Posterior vena cava (tissue), 2 donors: ENCODE measurements around the gene VSTM2B. TPM values are rescaled to one million over a fixed set of nuclear protein-coding genes. Genes with fewer than 3 reads are reported as not detected.

Source experiments
- DNase-seq: peaks from one replicate; pipeline ENCODE4 v3.0.0-alpha.2; 2020; ENCODE audit warnings: low spot score
- intact Hi-C, 2 donors: fragments of 100-400 bp; cut with DNase I; formaldehyde crosslinking; loops; one replicate each; pipeline versions ENCODE4 v1.14.1 to v1.14.2; 2022 to 2023
- total RNA-seq, 2 donors: library from RNA; stranded (reverse); fragmentation: NEBNext Ultra II Directional; extraction: Animal tissue kit (Norgen Biotek cat#: 25700); gene quantifications; one replicate each; pipeline ENCODE4 v1.2.1, GENCODE V29; 2021
- donor health status: DM: yes; HTN: yes; CAD: no.
- donor health status: DM: yes; HTN: yes; CAD: no.

The VSTM2B gene
- total RNA-seq, 2 donors from 2014 or later: not detected

DNA sequence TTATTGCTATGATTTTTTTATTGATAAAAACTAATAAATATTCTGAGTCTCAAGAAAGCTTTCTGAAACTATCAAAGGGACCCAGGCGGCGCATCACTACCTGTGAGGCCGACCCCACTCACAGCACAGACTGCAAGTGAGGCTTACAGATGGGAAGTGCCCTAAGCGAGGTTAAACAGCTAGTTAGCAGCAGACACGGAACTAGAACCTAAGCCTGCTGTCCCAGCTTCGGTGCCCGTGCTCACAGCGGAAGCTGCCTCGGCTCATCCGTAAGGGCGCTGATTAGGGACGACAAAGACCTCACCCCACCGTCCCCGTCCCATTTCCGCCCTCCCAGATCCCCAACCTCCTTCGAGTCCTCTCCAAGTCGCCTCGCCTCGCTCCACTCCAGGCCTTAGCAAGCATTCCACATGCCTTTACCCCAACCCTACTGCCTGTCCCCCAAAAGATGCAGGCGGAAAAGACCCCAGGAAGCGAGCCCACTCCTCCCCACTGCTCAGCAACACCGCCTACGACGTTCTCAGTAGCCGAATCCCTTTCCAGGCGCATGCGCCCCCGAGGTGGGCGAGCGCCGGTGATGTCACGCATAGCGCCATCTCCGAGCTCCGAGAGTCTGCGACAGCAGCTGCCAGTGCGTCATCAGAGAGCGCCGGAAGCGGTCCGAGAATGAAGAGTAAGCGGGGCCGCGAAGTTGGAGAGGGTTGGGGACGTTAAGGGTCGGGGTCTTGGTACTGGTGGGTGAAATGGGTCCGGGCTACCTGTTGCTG lies 80.0 kb downstream of the VSTM2B start, which contains the start of gene POP4:
Gene POP4, plus strand, starts transcription at position 631 of the 767 bp plus-strand sequence. Its CDS starts 36 bp downstream, at position 667.
- intact Hi-C loops: no loop called here
- DNase-seq: peak; percentile 100

DNA sequence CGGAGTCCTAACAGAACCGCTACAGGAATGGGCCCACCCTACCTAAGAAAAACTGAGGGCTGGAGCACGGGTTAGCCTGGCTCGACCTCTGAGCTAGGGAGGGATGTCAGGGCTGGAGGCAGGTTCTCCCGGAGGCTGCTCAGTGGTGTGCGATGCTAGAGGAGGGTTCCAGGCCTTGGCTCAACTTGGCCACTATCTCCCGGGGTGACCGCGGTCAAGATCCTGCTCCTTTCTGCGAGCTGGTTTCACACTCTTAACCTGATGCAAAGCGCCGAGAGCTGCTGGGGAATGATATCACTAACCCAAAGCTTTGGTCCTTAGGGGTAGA lies 80.6 kb downstream of the VSTM2B start:
- intact Hi-C loops: no loop called here
- peak; percentile 79 for DNase-seq

DNA sequence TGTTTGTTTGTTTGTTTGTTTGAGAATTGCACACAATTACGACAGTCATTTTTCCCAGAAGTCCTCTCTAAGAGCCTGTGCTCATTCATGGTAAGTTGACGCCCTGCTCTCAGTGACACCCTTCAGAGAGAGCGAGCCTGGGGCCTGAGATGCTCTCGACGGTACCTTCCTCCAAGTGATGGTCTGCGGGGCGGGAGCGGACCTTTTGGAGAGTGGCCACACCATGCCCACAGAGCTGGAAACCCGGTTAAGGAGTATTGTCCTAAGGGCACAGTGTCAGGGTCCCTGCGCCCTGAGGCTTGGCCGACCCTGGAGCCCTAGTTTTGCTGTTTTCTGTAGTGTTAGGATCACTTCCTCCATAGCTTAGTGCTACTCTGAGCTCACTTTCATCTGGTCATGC lies 83.8 kb downstream of the VSTM2B start:
- intact Hi-C loops: loop anchor here (2.0 to 5.0 kb wide), 3 partner anchors 83 to 108 kb away; partner anchors contain the start of gene C19orf12 (in 1 of the 2)
- DNase-seq: peak; percentile 75

DNA sequence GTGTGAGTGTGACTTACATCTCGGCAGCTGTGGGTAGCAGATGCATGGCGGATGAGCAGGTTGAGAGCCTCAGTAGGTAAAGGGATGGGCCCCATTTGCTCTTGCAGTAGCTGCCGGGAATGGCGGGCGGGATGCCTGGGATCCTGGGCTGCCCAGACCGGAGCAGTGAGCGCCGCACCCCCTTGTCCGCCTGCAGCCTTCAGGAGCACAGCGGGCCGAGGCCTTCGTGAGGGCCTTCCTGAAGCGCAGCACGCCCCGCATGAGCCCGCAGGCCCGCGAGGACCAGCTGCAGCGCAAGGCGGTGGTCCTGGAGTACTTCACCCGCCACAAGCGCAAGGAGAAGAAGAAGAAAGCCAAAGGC lies 84.4 kb downstream of the VSTM2B start:
- peak; percentile 81 for DNase-seq
- intact Hi-C loops: loop anchor here (5.0 kb wide), 2 partner anchors 82 to 107 kb away; partner anchors contain the start of gene C19orf12 (in 1 of the 2)

DNA sequence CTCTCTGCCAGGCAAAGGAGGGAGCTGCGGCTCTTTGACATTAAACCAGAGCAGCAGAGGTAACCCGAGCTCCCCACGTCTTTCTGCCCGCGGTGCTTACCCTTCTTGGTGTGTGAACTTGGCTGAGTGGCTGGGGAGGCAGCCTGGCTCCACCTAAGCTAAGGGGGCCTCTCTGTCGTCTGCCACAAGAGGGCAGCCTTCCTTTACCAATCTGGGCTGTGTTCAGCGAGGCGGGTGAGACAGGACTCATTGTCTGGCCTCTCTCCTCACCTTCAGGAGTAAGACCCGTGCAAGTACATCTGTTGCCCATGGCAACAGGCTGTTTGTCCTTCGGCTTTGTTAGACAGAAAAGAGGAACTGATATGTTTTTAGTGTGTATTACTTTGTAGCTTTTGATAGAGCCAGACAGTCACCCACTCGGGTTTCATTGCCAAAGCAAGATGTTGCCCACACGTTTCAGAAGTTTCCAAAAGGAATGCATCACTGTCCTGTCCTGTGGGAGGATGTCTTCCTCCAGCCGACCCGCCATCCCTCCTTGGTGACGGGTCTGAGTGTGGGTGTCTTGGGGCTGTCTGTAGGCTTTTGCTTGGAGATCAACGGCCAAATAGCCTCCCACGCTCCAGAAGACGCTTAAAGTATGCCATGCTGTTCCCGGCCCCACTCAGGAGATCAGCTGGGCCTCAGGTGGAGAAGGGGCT lies 84.9 kb downstream of the VSTM2B start:
- DNase-seq: peak; percentile 95
- intact Hi-C loops: loop anchor here (5.0 kb wide), 2 partner anchors 82 to 107 kb away; partner anchors contain the start of gene C19orf12 (in 1 of the 2)

DNA sequence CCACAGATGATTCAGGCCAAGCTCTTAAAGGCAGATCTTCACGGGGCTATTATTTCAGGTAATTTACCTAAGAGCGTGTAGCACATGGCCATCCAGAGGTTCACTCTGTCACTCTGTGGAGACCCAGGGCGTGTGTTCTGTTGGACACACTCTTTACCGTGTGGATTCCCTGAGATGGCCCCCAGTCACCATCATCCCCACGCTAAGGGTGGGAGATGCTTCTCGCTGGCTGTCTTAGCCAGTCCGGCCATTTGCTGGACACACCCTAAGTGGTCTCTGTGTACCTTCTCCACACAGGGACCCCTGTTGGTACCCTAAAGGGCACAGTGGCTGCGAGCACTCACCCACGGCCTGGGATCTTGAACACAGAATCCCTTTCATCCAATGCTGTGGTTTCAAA lies 86.3 kb downstream of the VSTM2B start:
- intact Hi-C loops: loop anchor here (5.0 kb wide), 2 partner anchors 80 to 105 kb away; partner anchors contain the start of gene C19orf12 (in 1 of the 2)
- peak; percentile 49 for DNase-seq

DNA sequence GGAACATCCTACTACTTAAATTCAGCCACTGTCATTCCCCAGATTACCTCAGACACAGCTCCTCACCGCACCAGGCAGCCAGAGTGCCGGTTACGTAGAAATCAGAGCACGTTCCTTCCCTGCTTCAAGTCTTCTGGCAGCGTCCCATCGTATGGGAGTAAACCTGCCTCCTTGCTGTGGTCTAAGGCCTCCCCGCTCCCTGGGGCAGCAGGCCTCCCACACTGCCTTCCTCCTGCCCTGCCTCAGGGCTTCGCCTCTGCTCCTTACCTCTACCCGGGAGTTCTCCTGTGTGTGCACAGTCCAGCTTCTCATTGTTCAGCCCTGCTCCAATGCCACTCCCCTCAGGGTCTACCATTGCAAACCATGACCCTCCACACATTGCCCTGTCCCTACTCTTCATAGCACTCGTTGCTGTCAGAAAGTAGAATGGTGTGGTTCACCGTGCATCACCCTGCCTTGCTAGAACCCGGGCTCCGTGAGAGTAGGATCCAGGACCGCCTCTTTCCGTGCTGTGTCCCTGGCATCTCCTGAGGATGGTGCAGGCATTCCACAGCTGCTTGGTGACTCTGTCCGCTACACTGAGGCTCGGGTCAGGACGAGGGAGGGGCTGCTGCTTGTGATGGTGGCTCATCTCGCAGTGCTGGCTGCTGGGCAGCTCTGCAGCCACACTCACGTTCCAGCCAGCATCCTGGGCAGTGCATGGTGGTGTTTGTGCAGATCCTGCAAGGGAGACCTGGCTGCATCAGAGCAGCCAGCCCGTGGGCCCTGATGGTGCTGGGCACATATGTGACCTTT lies 87.2 kb downstream of the VSTM2B start:
- intact Hi-C loops: loop anchor here (5.0 kb wide), 2 partner anchors 79 to 104 kb away; partner anchors contain the start of gene C19orf12 (in 1 of the 2)
- peak; percentile 53 for DNase-seq

DNA sequence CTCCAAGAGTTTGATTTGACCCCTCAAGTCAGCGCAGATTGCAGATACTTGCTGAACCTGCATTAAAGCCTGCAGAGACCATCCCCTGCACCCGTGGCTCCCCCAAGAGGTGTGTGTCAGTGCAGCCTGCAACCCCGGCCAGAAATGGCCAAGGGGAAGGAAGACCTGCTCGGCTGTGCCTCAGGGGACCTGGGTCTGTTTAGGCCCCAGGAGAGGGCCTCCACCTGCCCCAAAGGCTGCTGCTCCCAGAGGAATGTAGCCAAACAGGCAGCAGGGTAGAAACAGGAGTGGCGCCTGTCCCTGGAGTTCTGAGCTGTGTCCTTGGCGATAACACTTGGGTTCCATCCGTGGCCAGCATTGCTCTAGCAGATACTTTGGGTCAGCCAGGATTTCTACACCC lies 88.3 kb downstream of the VSTM2B start:
- intact Hi-C loops: loop anchor here (5.0 kb wide), 2 partner anchors 78 to 103 kb away; partner anchors contain the start of gene C19orf12 (in 1 of the 2)
- no peak for DNase-seq

Other genes with a start within 250 kb of the VSTM2B start
- gene POP4, start 80.3 kb downstream of the VSTM2B start, total RNA-seq: 10 to 100 TPM; 41.4 to 49.1 TPM
- 10 to 100 TPM; 20.7 to 21.0 TPM for gene PLEKHF1, start 139.5 kb downstream of the VSTM2B start, total RNA-seq
- 10 to 100 TPM; 26.7 to 29.8 TPM for gene C19orf12, start 189.3 kb downstream of the VSTM2B start, total RNA-seq